ENCODE measurements around the gene GATAD2B.

- TF ChIP-seq, protein P1, sequence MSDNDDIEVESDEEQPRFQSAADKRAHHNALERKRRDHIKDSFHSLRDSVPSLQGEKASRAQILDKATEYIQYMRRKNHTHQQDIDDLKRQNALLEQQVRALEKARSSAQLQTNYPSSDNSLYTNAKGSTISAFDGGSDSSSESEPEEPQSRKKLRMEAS (IDR thresholded peaks at IDR 0.05; ENCODE audit: insufficient read depth, insufficient read length) = no peak
- TF ChIP-seq, protein P2, sequence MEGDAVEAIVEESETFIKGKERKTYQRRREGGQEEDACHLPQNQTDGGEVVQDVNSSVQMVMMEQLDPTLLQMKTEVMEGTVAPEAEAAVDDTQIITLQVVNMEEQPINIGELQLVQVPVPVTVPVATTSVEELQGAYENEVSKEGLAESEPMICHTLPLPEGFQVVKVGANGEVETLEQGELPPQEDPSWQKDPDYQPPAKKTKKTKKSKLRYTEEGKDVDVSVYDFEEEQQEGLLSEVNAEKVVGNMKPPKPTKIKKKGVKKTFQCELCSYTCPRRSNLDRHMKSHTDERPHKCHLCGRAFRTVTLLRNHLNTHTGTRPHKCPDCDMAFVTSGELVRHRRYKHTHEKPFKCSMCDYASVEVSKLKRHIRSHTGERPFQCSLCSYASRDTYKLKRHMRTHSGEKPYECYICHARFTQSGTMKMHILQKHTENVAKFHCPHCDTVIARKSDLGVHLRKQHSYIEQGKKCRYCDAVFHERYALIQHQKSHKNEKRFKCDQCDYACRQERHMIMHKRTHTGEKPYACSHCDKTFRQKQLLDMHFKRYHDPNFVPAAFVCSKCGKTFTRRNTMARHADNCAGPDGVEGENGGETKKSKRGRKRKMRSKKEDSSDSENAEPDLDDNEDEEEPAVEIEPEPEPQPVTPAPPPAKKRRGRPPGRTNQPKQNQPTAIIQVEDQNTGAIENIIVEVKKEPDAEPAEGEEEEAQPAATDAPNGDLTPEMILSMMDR (IDR thresholded peaks at IDR 0.05; ENCODE audit: extremely low read depth in 1 of 2, insufficient read depth in 1 of 2, low read depth in 1 of 2, low read length in 2 of 2) = no peak
- TF ChIP-seq FOS (IDR thresholded peaks at IDR 0.05; ENCODE audit: borderline replicate concordance, insufficient read depth, low read length) (no peak), POLR2A (IDR thresholded peaks at IDR 0.05; ENCODE audit: low read depth, low read length) (no peak), POLR2AphosphoS5 (IDR thresholded peaks at IDR 0.05; ENCODE audit: insufficient read depth, low read depth, low read length) (no peak), GATA2 (IDR thresholded peaks at IDR 0.05; ENCODE audit: insufficient read depth, insufficient read length, low read depth, low read length) (no peak), EZH2 (IDR thresholded peaks at IDR 0.05; ENCODE audit: borderline replicate concordance, low read depth, low read length, severe bottlenecking) (no peak), JUN (IDR thresholded peaks at IDR 0.05; ENCODE audit: borderline replicate concordance, insufficient read depth, insufficient read length, low read depth) (no peak), MYC (IDR thresholded peaks at IDR 0.05; ENCODE audit: low read depth, low read length) (no peak)
Measured at GRCh38 chr1:153872934-153873333, 49.8 kb downstream of the GATAD2B start.

Data from endothelial cell of umbilical vein (primary cell).